ENCODE measurements around the gene BATF3.

The BATF3 gene

GRCh38 chr1:212703991-212704564 is 4.4 kb upstream of the BATF3 start:
- no peak for DNase-seq

DNA sequence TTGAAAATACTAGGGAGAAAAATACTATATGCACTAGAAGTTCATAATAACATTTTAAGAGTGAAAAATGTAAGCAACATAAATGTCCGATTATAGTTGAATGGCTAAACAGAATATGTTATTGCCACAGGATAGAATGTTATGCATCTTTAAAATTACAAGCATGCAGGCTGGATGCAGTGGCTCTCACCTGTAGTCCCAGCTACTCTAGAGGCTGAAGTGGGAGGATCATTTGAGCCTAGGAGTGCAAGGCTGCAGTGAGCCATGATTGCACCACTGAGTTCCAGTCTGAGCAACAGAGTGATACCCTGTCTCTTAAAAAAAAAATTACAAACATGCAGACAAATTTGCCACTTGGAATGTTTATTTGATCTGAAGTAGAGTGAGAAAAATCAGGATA is 3.0 kb upstream of the BATF3 start:
- no peak for DNase-seq

GRCh38 chr1:212701910-212702309 is 2.3 kb upstream of the BATF3 start:
- DNase-seq = no peak

GRCh38 chr1:212700892-212701819 is 1.5 kb upstream of the BATF3 start:
- peak; percentile 21 for DNase-seq

DNA sequence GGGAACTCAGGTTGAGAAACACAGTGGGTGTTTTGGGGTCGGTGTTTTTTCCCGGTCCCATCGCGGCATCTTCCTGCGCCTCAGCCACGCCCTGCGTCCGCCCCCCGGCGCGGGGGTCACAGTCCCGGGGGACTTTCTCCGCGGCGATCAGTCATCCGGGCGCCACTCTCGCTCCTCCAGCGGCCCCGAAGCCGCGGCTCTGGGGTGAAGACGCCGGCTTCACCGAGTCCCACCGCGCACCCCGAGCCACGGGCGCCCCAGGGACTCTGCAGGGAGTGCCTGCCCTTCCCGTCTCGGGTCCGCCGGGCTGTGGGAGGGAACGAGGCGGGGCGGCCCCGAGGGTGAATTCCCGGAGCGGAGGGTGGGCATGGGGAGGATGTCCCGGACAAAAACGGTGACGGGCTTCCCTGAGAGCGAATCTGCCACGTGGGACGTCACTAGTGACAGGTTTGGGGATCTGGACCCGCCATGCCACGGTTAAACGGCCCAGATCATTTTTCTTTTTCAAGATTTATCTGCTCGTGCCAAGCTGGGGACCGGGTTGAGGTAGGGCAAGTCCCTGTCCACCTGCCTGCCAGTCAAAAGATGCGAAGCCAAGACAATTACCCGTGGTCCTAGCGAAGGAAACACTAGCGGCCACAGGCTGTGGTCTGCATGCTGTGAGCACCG is 717 bp upstream of the BATF3 start:
- peak; percentile 58 for DNase-seq

- peak; percentile 25 for DNase-seq
These were observed 476 bp downstream of the BATF3 start for GRCh38 chr1:212699104-212699624.

GRCh38 chr1:212698467-212699103 is 1.1 kb downstream of the BATF3 start:
- DNase-seq = no peak

DNA sequence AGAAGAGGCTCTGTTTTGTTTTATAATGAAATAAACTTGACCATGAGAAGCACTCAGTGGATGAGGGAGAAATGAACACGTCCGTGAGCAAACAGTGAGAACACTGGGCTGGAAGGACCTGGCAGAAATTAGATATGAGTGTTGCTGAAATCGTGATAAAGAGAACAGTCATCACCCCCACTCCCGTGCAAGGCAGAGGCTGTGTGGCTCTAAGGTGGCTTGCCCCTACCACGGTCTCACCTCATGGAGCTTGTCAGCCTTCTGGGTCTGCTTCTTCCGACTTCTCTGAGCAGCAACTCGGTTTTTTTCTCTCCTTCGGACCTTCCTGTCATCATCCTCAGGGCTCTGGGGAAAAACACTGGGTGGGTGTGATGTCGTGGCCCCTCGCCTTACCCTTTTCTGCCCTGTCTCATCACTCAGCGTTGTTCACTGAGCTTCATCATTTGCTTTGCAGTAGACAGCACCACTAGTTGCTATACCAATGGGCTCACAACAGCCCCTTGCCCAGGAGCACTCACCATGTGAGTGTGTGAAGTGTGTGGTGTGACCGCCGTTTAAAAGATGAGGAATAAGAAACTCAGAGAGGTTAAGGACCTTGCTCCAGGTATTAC is 2.8 kb downstream of the BATF3 start:
- DNase-seq = no peak

- no peak for DNase-seq
These were observed 6.6 kb downstream of the BATF3 start for GRCh38 chr1:212692774-212693644.

DNA sequence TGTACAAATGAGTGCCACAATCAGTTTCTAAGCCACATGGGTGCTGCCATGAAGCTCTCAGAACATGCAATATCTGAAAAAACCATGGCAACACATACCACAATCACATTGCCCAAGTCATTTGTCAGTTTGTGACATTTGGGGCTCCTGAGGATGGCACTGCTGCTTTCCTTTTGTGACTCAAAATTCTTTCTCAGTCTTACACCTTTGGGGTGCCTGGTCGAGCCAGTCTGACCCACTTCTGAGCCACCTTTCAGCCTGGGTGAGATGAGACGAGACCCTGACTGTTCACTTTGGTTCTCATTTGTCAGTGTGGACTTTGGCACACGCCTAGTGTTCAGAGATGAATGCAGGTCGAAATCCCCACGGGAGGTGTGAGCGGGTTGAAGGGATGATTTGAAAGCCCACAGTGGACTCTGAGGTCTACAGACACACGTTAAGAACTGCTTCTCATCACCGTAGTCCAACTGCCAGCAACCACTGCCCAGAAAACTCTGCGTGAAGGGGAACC is 8.0 kb downstream of the BATF3 start:
- DNase-seq = no peak

GRCh38 chr1:212690816-212691403 is 8.7 kb downstream of the BATF3 start:
- no peak for DNase-seq

- DNase-seq = no peak
These were observed 9.7 kb downstream of the BATF3 start for GRCh38 chr1:212689758-212690529.

- DNase-seq = no peak
These were observed 10.4 kb downstream of the BATF3 start for GRCh38 chr1:212689196-212689725.

DNA sequence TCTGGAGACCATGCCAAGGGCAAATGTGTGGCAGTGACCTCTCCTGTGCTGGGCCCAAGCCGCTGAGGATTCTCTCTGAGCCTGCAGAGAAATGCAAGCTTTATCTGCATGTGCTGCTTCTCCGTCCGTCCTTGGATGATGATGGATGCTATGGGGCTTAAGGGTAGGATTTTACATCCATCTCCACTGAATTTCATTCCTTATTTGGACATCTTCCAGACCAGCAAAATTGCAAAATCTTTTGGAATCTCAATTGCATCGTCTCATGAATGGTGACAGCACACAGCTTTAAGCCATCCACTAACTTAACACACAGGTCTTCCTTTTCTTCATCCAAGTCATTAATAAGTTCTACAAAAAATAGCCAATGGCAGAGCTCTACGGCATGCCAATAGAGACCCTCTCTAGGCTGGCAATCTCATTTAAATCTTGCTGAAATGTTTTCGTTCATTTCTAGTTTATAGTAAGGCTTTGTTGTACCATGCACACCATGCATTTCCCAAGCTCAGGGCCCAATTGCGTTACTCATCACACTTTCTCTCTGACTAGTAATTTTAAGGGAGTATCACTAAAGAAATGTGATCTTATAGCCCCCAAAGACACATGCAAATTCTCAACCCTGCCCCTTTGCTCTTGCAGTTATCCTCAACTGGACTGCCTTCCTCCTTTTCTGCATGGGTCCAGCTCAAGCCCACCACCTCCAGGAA is 11.1 kb downstream of the BATF3 start:
- DNase-seq = no peak

GRCh38 chr1:212687811-212688210 is 11.8 kb downstream of the BATF3 start:
- DNase-seq = no peak

GRCh38 chr1:212686591-212686990 is 13.0 kb downstream of the BATF3 start:
- no peak for DNase-seq

DNA sequence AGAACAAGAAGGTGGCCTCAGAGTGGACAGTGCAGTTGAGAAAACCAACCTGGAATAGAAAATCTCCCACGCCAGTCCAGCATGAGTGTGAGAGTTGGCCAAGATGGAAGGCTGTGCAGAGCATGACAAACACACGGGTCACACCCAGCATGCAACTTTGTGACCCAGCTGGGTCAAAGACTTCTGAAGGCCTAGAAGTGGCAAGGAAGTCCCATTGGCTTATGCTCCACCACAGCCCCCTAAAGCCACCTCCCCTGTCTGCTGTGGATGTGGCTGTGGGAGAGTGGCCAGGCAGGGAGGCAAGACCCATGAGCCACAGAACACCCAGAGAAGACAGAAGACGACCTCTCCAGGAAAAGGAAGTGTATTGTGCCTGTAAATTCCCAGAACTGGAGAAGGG is 13.6 kb downstream of the BATF3 start:
- DNase-seq = no peak

DNA sequence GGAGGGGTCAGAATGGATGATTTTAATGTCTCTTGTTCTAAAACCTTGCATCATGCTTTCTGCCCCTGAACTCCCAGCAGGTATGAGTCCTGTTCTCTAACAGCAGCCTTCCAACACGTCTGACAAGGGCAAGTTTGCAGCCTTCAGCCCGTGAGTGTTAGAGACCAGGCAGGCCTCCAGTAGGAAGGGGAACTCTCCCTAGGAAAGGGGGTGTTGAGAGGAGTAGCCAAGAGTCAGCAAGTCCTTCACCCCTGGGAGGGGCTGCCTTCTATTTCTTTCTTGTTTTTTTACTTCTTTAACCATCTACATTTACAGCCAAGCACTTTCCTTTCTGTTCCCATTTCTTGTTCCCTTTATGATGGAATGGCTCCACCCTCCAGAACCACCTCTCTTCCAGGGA is 14.2 kb downstream of the BATF3 start:
- no peak for DNase-seq

GRCh38 chr1:212684521-212685090 is 15.0 kb downstream of the BATF3 start:
- DNase-seq = no peak
